HG03108 (cell line): ENCODE data around the gene ARID4A.
A peak's percentile ranks its signal among the peaks of the same experiment; 100 is the strongest.
"Not testable (repeated sequence)": the region's sequence is repeated elsewhere in the genome, so short reads cannot be mapped to it uniquely, and the experiment has no call there.

Experiments used
- ATAC-seq: cut with Tn5 transposase; IDR thresholded peaks from one replicate; pipeline ENCODE4 v1.9.1; 2021; ENCODE audit warnings: moderate library complexity; ENCODE audit not compliant: unreplicated experiment

The ARID4A gene

GRCh38 chr14:58298477-58299400, at the start of gene ARID4A:
ARID4A (plus strand) TSS chr14:58298555; CDS start chr14:58299855, 1,300 bp downstream.
- no peak for ATAC-seq

- no peak for ATAC-seq
Measured at GRCh38 chr14:58249611-58250010, 48.7 kb upstream of the ARID4A start.

- ATAC-seq, result no peak
Measured at GRCh38 chr14:58258156-58258555, 40.2 kb upstream of the ARID4A start.

- ATAC-seq, result not testable (repeated sequence)
Measured at GRCh38 chr14:58262005-58262404, 36.4 kb upstream of the ARID4A start.

GRCh38 chr14:58265401-58265800, 33.0 kb upstream of the ARID4A start:
- ATAC-seq, result no peak

- ATAC-seq, result no peak
Measured at GRCh38 chr14:58270628-58271027, 27.7 kb upstream of the ARID4A start.

GRCh38 chr14:58272588-58273372, 25.6 kb upstream of the ARID4A start:
- no peak for ATAC-seq

GRCh38 chr14:58274881-58275280, 23.5 kb upstream of the ARID4A start:
- ATAC-seq, result no peak

GRCh38 chr14:58275527-58276190, 22.7 kb upstream of the ARID4A start:
- no peak for ATAC-seq

- no peak for ATAC-seq
Measured at GRCh38 chr14:58276208-58276607, 22.1 kb upstream of the ARID4A start.

- no peak for ATAC-seq
Measured at GRCh38 chr14:58278177-58278576, 20.2 kb upstream of the ARID4A start.

GRCh38 chr14:58280954-58281787, 17.2 kb upstream of the ARID4A start:
- peak; percentile 65 for ATAC-seq

GRCh38 chr14:58281969-58282368, 16.4 kb upstream of the ARID4A start:
- no peak for ATAC-seq

- ATAC-seq, result no peak
Measured at GRCh38 chr14:58282925-58283593, 15.3 kb upstream of the ARID4A start.

GRCh38 chr14:58283730-58284129, 14.6 kb upstream of the ARID4A start:
- ATAC-seq, result no peak

- no peak for ATAC-seq
Measured at GRCh38 chr14:58285132-58285531, 13.2 kb upstream of the ARID4A start.

- no peak for ATAC-seq
Measured at GRCh38 chr14:58287607-58288042, 10.7 kb upstream of the ARID4A start.

- ATAC-seq, result no peak
Measured at GRCh38 chr14:58288106-58288792, 10.1 kb upstream of the ARID4A start.

GRCh38 chr14:58291646-58292045, 6.7 kb upstream of the ARID4A start:
- no peak for ATAC-seq
